ENCODE results near the gene TRAPPC13.
"Not testable (repeated sequence)": the region's sequence is repeated elsewhere in the genome, so short reads cannot be mapped to it uniquely, and the experiment has no call there.

The TRAPPC13 gene

GRCh38 chr5:65624571-65625555 lies at the start of gene TRAPPC13, which contains the start of gene SHLD3:
Gene TRAPPC13, plus strand, starts transcription at chr5:65625027. Its CDS starts 34 bp downstream, at chr5:65625061.
Gene SHLD3, plus strand, starts transcription at chr5:65625027. Its CDS starts 4,561 bp downstream, at chr5:65629588.
- in situ Hi-C loops (cut with MboI; ENCODE audit: low sequenced_read_pairs): no loop called here

- in situ Hi-C loops (cut with MboI; ENCODE audit: low sequenced_read_pairs): no loop called here
These were observed 47.7 kb upstream of the TRAPPC13 start for GRCh38 chr5:65577141-65577540.

- in situ Hi-C loops (cut with MboI; ENCODE audit: low sequenced_read_pairs): no loop called here
These were observed 36.1 kb upstream of the TRAPPC13 start for GRCh38 chr5:65588694-65589093.

GRCh38 chr5:65601761-65602160 lies 23.1 kb upstream of the TRAPPC13 start:
- in situ Hi-C loops (cut with MboI; ENCODE audit: low sequenced_read_pairs): not testable (repeated sequence)

- in situ Hi-C loops (cut with MboI; ENCODE audit: low sequenced_read_pairs): no loop called here
These were observed 13.3 kb upstream of the TRAPPC13 start for GRCh38 chr5:65611524-65611923.

GRCh38 chr5:65612298-65612907 lies 12.4 kb upstream of the TRAPPC13 start:
- in situ Hi-C loops (cut with MboI; ENCODE audit: low sequenced_read_pairs): no loop called here

- in situ Hi-C loops (cut with MboI; ENCODE audit: low sequenced_read_pairs): no loop called here
These were observed 4.8 kb upstream of the TRAPPC13 start for GRCh38 chr5:65620021-65620420.

GRCh38 chr5:65621961-65622360 lies 2.9 kb upstream of the TRAPPC13 start:
- in situ Hi-C loops (cut with MboI; ENCODE audit: low sequenced_read_pairs): not testable (repeated sequence)

GRCh38 chr5:65623482-65623881 lies 1.3 kb upstream of the TRAPPC13 start:
- in situ Hi-C loops (cut with MboI; ENCODE audit: low sequenced_read_pairs): no loop called here

GRCh38 chr5:65624025-65624570 lies 729 bp upstream of the TRAPPC13 start, which contains the start of gene TRIM23:
Gene TRIM23, minus strand, starts transcription at chr5:65624333. Its CDS starts 59 bp downstream, at chr5:65624274.
- in situ Hi-C loops (cut with MboI; ENCODE audit: low sequenced_read_pairs): no loop called here

GRCh38 chr5:65625743-65626142 lies 916 bp downstream of the TRAPPC13 start:
- in situ Hi-C loops (cut with MboI; ENCODE audit: low sequenced_read_pairs): no loop called here

GRCh38 chr5:65630981-65631380 lies 6.2 kb downstream of the TRAPPC13 start:
- in situ Hi-C loops (cut with MboI; ENCODE audit: low sequenced_read_pairs): no loop called here

GRCh38 chr5:65640240-65640639 lies 15.4 kb downstream of the TRAPPC13 start:
- in situ Hi-C loops (cut with MboI; ENCODE audit: low sequenced_read_pairs): no loop called here

GRCh38 chr5:65646938-65647337 lies 22.1 kb downstream of the TRAPPC13 start:
- in situ Hi-C loops (cut with MboI; ENCODE audit: low sequenced_read_pairs): no loop called here

GRCh38 chr5:65647941-65648340 lies 23.1 kb downstream of the TRAPPC13 start:
- in situ Hi-C loops (cut with MboI; ENCODE audit: low sequenced_read_pairs): no loop called here

GRCh38 chr5:65651144-65651543 lies 26.3 kb downstream of the TRAPPC13 start:
- in situ Hi-C loops (cut with MboI; ENCODE audit: low sequenced_read_pairs): no loop called here

GRCh38 chr5:65654713-65655112 lies 29.9 kb downstream of the TRAPPC13 start:
- in situ Hi-C loops (cut with MboI; ENCODE audit: low sequenced_read_pairs): no loop called here

- in situ Hi-C loops (cut with MboI; ENCODE audit: low sequenced_read_pairs): no loop called here
These were observed 39.1 kb downstream of the TRAPPC13 start for GRCh38 chr5:65663804-65664521.

GRCh38 chr5:65668696-65669095 lies 43.9 kb downstream of the TRAPPC13 start:
- in situ Hi-C loops (cut with MboI; ENCODE audit: low sequenced_read_pairs): no loop called here

GRCh38 chr5:65672796-65673195 lies 48.0 kb downstream of the TRAPPC13 start:
- in situ Hi-C loops (cut with MboI; ENCODE audit: low sequenced_read_pairs): no loop called here

GRCh38 chr5:65674749-65675148 lies 49.9 kb downstream of the TRAPPC13 start:
- in situ Hi-C loops (cut with MboI; ENCODE audit: low sequenced_read_pairs): no loop called here

Measured in HL-60/S4 treated with phorbol 12-myristate 13-acetate at 8.2 ng/mL for 4 days and 3 days (cell line).